HUES6 (cell line): ENCODE measurements around the gene UQCR10.

Experiments used
- H3K27ac ChIP-seq: 2 replicates; pipeline ENCODE4 v1.7.0; 2013; ENCODE audit warnings: low read depth, mild to moderate bottlenecking, low read length, inconsistent platforms
- H3K27me3 ChIP-seq: 2 replicates; pipeline ENCODE4 v1.6.1; 2013; ENCODE audit warnings: low read length; ENCODE audit not compliant: control insufficient read depth, insufficient read depth
- H3K36me3 ChIP-seq: 2 replicates; pipeline ENCODE4 v1.6.1; 2013; ENCODE audit warnings: low read length; ENCODE audit not compliant: control insufficient read depth, insufficient read depth
- H3K4me1 ChIP-seq: 2 replicates; pipeline ENCODE4 v1.6.1; 2013; ENCODE audit warnings: low read length; ENCODE audit not compliant: control insufficient read depth, insufficient read depth
- H3K4me3 ChIP-seq: 2 replicates; pipeline ENCODE4 v1.5.1; 2013; ENCODE audit warnings: low read depth, low read length
- H3K9ac ChIP-seq: one replicate; pipeline ENCODE4 v1.6.1; 2013; ENCODE audit warnings: mild to moderate bottlenecking, low read length
- H3K9me3 ChIP-seq: 2 replicates; pipeline ENCODE4 v1.6.1; 2013; ENCODE audit warnings: low read depth, low read length; ENCODE audit not compliant: control insufficient read depth, insufficient read depth

The UQCR10 gene

DNA sequence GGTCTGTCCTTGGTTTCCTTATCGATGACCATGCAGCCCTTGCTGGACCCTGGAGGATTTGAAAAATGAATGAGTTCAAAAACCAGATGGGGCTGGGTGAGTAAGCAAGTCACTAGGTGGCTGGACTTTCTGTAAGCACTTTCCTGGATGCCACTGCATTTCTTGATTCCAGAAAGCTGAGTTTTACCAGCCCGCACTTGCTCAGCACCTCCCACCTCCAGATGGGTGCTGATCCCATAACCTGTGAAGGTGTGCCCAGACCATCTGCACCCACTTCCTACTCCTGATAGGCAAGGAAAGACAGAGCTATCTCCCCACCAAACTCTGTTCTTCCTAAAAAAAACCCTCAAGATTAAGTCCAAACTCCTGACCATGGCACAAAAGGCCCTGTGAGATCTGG, 49.8 kb downstream of the UQCR10 start:
- Histone ChIP-seq H3K27ac (no peak overlapping the region), H3K27me3 (no peaks in the 10 kb centered on the region), H3K36me3 (peaks cover 88% of the 10 kb centered on the region), H3K9ac (no peak overlapping the region), H3K9me3 (no peaks in the 10 kb centered on the region), H3K4me3 (no peak overlapping the region), H3K4me1 (0 out of 2 replicates have a peak, but pooled peaks cover 4% of the 10 kb centered on the region)

DNA sequence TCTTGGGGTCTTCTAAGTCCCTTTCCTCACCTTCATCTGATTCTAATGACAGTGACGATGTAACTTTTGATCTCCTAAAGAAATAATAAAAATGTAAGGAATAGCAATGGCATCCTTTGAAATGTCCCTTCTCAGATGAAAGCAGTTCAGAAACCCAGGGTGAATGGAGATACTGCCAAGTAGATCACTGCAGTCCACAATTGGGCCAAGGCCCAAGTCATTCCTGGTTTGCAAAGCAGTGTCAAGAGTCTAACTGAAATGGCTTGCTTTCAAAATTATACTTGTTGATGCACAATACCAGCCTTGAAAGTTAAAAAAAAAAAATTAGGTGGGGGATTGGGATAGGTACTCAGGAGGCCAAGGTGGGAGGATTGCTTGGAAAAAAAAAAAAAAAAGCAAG, 50.6 kb downstream of the UQCR10 start:
- H3K27me3 ChIP-seq: no peaks in the 10 kb centered on the region
- no peak overlapping the region for H3K27ac ChIP-seq

GRCh38 chr22:29819501-29819900, 52.3 kb downstream of the UQCR10 start:
- Histone ChIP-seq H3K9ac (no peak overlapping the region), H3K27ac (no peak overlapping the region), H3K4me1 (0 out of 2 replicates have a peak, but pooled peaks cover 4% of the 10 kb centered on the region), H3K4me3 (no peak overlapping the region), H3K9me3 (no peaks in the 10 kb centered on the region), H3K36me3 (peaks cover 79% of the 10 kb centered on the region), H3K27me3 (no peaks in the 10 kb centered on the region)

More for the DNA sequence above, 50.6 kb downstream of the UQCR10 start:
- no peak overlapping the region for H3K9ac ChIP-seq
- H3K36me3 ChIP-seq: peaks cover 86% of the 10 kb centered on the region
- H3K4me1 ChIP-seq: 0 out of 2 replicates have a peak, but pooled peaks cover 4% of the 10 kb centered on the region
- H3K4me3 ChIP-seq: no peak overlapping the region
- no peaks in the 10 kb centered on the region for H3K9me3 ChIP-seq
